Mammary epithelial cell (primary cell): Measurements from ENCODE around the gene PARD3B.

Source experiments
- EZH2 ChIP-seq: IDR thresholded peaks from 2 replicates; pipeline ENCODE4 v1.6.1; 2012; ENCODE audit warnings: low read length, inconsistent platforms, borderline replicate concordance
- TF ChIP-seq, protein P1 (sequence below), 2 donors: IDR thresholded peaks in 1 of 2; conservative IDR thresholded peaks in 1 of 2; 2 replicates each; pipeline ENCODE4 v1.5.1; 2011 to 2012; ENCODE audit warnings: inconsistent platforms in 2 of 2, low read length in 2 of 2, mild to moderate bottlenecking in 2 of 2, control low read depth in 1 of 2, low read depth in 1 of 2; ENCODE audit not compliant: insufficient read depth in 1 of 2; ENCODE audit errors: extremely low read depth in 1 of 2

GRCh38 chr2:204923957-204924356 lies 378.7 kb downstream of the PARD3B start:
- TF ChIP-seq, protein P1, sequence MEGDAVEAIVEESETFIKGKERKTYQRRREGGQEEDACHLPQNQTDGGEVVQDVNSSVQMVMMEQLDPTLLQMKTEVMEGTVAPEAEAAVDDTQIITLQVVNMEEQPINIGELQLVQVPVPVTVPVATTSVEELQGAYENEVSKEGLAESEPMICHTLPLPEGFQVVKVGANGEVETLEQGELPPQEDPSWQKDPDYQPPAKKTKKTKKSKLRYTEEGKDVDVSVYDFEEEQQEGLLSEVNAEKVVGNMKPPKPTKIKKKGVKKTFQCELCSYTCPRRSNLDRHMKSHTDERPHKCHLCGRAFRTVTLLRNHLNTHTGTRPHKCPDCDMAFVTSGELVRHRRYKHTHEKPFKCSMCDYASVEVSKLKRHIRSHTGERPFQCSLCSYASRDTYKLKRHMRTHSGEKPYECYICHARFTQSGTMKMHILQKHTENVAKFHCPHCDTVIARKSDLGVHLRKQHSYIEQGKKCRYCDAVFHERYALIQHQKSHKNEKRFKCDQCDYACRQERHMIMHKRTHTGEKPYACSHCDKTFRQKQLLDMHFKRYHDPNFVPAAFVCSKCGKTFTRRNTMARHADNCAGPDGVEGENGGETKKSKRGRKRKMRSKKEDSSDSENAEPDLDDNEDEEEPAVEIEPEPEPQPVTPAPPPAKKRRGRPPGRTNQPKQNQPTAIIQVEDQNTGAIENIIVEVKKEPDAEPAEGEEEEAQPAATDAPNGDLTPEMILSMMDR (conservative IDR thresholded peaks at IDR 0.05 in 1 of 2, IDR thresholded peaks at IDR 0.05 in 1 of 2; ENCODE audit: extremely low read depth in 1 of 2, insufficient read depth in 1 of 2, low read depth in 1 of 2, low read length in 2 of 2), result no peak
- no peak for TF ChIP-seq EZH2
